Ovary (tissue), 9 donors: Measurements from ENCODE around the gene ADAMTS8. TPM values are rescaled to one million over a fixed set of nuclear protein-coding genes. Genes with fewer than 3 reads are reported as not detected.

Experiments
- DNase-seq, 5 donors: peaks; one replicate each; pipeline ENCODE4 v3.0.0-alpha.2; 2019 to 2020
- H3K27ac ChIP-seq, 2 donors: fragments of 200-600 bp; one replicate each; pipeline versions ENCODE4 v1.5.1 to v1.8.0; 2019 to 2022
- H3K27me3 ChIP-seq: fragments of 200-600 bp; one replicate; pipeline ENCODE4 v1.8.0; 2022
- H3K36me3 ChIP-seq: fragments of 200-600 bp; sonication (generic); one replicate; pipeline ENCODE4 v1.5.1; 2019
- H3K4me1 ChIP-seq: one replicate; pipeline ENCODE4 v1.8.1; 2013; ENCODE audit warnings: mild to moderate bottlenecking, moderate library complexity; ENCODE audit not compliant: insufficient read depth
- H3K4me3 ChIP-seq: fragments of 200-600 bp; sonication (generic); one replicate; pipeline ENCODE4 v1.5.1; 2017
- H3K9me3 ChIP-seq, 2 donors: fragments of 200-600 bp in 1 of 2; sonication (generic) in 1 of 2; one replicate each; pipeline versions ENCODE4 v1.5.1 to v1.8.1; 2013 to 2019; ENCODE audit warnings: mild to moderate bottlenecking in 1 of 2, moderate library complexity in 1 of 2
- CTCF ChIP-seq, 3 donors: fragments of 450-650 bp in 2 of 3; fragments of 200-600 bp in 1 of 3; IDR thresholded peaks; one replicate each; pipeline versions ENCODE4 v1.5.1 to v1.8.0; 2016 to 2022; ENCODE audit warnings: antibody characterized with exemption in 3 of 3, mild to moderate bottlenecking in 1 of 3
- EP300 ChIP-seq: sonication (generic); formaldehyde crosslinking; IDR thresholded peaks from one replicate; pipeline ENCODE4 v1.6.1; 2017; ENCODE audit warnings: antibody characterized with exemption
- POLR2A ChIP-seq: fragments of 450-650 bp; IDR thresholded peaks from one replicate; pipeline ENCODE4 v1.6.1; 2017; ENCODE audit warnings: antibody characterized with exemption, mild to moderate bottlenecking, moderate library complexity
- WGBS, 3 donors: extraction: QIAGEN DNeasy Blood & Tissue Kit in 1 of 3; methylation state at CpG; one replicate each; pipeline versions ENCODE4 v1.1.5 to v1.1.7; 2013 to 2017; 5-methylcytosine and 5-hydroxymethylcytosine counted together
- intact Hi-C, 4 donors: fragments of 100-400 bp; cut with DNase I; formaldehyde crosslinking; loops; one replicate each; pipeline versions ENCODE4 v1.11.0 to v1.15.1; 2022 to 2023
- polyA plus RNA-seq, 2 donors: library from polyadenylated mRNA; stranded (reverse); fragments of 200-250 nt in 1 of 2; fragments of 350-450 nt in 1 of 2; fragmentation: Illumina TruSeq in 1 of 2; extraction: RNeasy Lipid Tissue Mini Kit (QIAGEN cat#74804) in 1 of 2; gene quantifications; one replicate each; pipeline ENCODE4 v1.2.3, GENCODE V29; 2013 to 2014
- total RNA-seq, 7 donors: library from RNA; depleted of rRNA in 2 of 7; stranded (reverse); fragments of >200 nt in 2 of 7; fragmentation: NEBNext Ultra II Directional in 3 of 7; extraction: Animal tissue kit (Norgen Biotek cat#: 25700) in 3 of 7; gene quantifications; one replicate each; pipeline versions ENCODE4 v1.1.0 to v1.2.4, GENCODE V29; 2016 to 2023
- donor health status: DM: no; HTN: no; CAD: no; lungs with moderate emphysema.
- donor health status: DM: no; HTN: no; CAD: no.
- donor health status: Bipolar disorder and iron deficiency.
- donor health status: DM: yes; HTN: yes; CAD: no.
- donor health status: DM: no; HTN: no; CAD: no.
- donor health status: DM: yes; HTN: yes; CAD: no.

ADAMTS8 gene
- total and polyA plus RNA-seq, 9 donors: 0.24 to 2.1 (median 1.1) TPM

DNA sequence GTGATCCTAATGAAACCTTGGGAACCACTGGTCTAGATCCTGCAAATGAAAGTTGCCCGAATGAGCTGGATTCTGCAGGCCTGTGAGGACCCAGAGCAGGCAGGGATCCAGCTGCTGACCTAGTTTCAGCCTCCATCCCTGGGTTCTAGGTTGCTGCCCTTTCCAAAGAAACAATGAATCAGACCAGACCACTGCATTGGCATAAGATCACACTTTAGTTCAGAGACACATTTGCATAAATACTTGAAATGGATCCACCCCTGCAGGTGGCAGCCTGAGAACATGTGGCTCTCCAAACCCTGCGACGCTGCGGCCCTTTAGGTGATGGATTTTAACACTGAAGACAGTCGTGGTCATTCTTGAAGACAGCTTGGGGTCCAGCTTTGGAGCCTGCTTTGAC, 23.7 kb downstream of the ADAMTS8 start:
- Histone ChIP-seq H3K4me1 (peaks cover 9% of the 10 kb centered on the region), H3K36me3 (no peaks in the 10 kb centered on the region), H3K4me3 (no peak overlapping the region), H3K27ac (no peak overlapping the region), H3K27me3 (no peaks in the 10 kb centered on the region), H3K9me3 (no peaks in the 10 kb centered on the region)
- DNase-seq: no peak
- intact Hi-C loops: no loop called here
- no peak for TF ChIP-seq EP300
- TF ChIP-seq CTCF (IDR thresholded peaks at IDR 0.05): no peak
- TF ChIP-seq POLR2A: no peak
- WGBS, 3 donors: 92 to 95% (median 93%) methylated on average over 5 of the region's 5 CpGs

DNA sequence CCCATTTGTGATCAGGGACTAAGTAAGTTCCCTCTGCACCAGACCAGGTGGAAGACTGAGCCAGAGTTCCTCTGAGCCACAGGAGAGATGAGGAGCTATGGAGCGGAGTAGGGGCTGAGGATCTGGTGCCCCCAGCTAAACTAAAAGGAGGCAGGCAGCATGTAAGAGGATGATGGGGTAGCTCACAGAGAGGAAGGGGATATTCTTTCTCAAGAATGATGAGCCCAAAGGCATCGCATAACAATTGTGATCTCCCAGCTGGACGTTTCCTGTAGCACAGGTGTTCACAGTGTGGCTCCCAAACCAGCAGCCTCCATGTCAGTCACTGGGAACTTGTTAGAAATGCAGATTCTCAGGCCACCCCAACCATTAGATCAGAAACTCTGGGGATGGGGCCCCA, 24.4 kb downstream of the ADAMTS8 start:
- no peaks in the 10 kb centered on the region for H3K36me3 ChIP-seq
- H3K4me3 ChIP-seq: no peak overlapping the region
- no peaks in the 10 kb centered on the region for H3K27me3 ChIP-seq
- H3K9me3 ChIP-seq: no peaks in the 10 kb centered on the region
- DNase-seq: no peak
- 87 to 93% (median 93%) methylated on average over 3 of the region's 3 CpGs for WGBS, 3 donors
- TF ChIP-seq POLR2A (no peak), EP300 (no peak), CTCF (IDR thresholded peaks at IDR 0.05) (no peak)
- intact Hi-C loops: no loop called here
- no peak overlapping the region for H3K27ac ChIP-seq
- H3K4me1 ChIP-seq: peaks cover 9% of the 10 kb centered on the region

- H3K9me3 ChIP-seq: no peaks in the 10 kb centered on the region
- no peak overlapping the region for H3K4me3 ChIP-seq
- no peaks in the 10 kb centered on the region for H3K27me3 ChIP-seq
- intact Hi-C loops: no loop called here
- H3K4me1 ChIP-seq: peaks cover 9% of the 10 kb centered on the region
- WGBS, 3 donors: 6 to 31% (median 7%) methylated on average over 11 of the region's 11 CpGs
- TF ChIP-seq POLR2A: no peak
- no peak for TF ChIP-seq CTCF (IDR thresholded peaks at IDR 0.05)
- no peak for TF ChIP-seq EP300
- no peaks in the 10 kb centered on the region for H3K36me3 ChIP-seq
- peak overlapping the region in 1 of 2 donors; percentile 33 for H3K27ac ChIP-seq
- DNase-seq: peak; percentile 29 to 71 (median 43)
Measured at GRCh38 chr11:130403271-130403804, 25.1 kb downstream of the ADAMTS8 start.

DNA sequence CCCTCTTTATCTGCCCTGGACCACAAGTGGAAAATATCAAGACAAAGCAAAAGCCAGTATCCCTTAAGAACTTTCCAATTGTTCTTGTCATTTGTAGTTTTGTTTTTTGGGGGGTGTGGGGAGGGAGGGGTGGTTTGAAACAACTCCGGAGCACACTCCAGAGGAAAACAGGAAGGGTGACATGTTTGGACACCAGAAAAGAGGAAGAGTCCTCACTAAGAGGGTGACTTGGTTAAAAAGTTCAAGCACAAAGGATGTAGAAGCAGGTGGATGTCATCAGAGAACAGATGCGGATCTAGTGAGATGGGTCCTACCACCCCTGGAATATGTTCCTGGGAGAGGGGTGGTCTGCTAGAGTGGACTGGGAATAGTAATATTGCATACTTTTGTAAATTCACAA, 25.8 kb downstream of the ADAMTS8 start:
- DNase-seq: no peak
- Histone ChIP-seq H3K4me3 (no peak overlapping the region), H3K36me3 (no peaks in the 10 kb centered on the region), H3K9me3 (no peaks in the 10 kb centered on the region), H3K27me3 (no peaks in the 10 kb centered on the region), H3K4me1 (peaks cover 9% of the 10 kb centered on the region), H3K27ac (no peak overlapping the region)
- intact Hi-C loops: no loop called here
- TF ChIP-seq CTCF (IDR thresholded peaks at IDR 0.05) (no peak), POLR2A (no peak), EP300 (no peak)
- WGBS, 3 donors: 34 to 60% (median 40%) methylated on average over 2 of the region's 2 CpGs
